ENCODE measurements around the gene GRK3.

GRCh38 chr22:25735650-25736049, 171.2 kb downstream of the GRK3 start:
- TF ChIP-seq YY1 (IDR thresholded peaks at IDR 0.05; ENCODE audit: insufficient read depth, insufficient read length) (no peak), ZNF274 (IDR thresholded peaks at IDR 0.05; ENCODE audit: low read depth, low read length) (no peak)

All from NT2/D1 (cell line).